IgD-negative memory B cell (primary cell): ENCODE measurements around the gene MLEC. TPM values are rescaled to one million over a fixed set of nuclear protein-coding genes. Genes with fewer than 3 reads are reported as not detected.
A peak's percentile ranks its signal among the peaks of the same experiment; 100 is the strongest.

Source experiments
- H3K27ac Mint-ChIP-seq, 3 donors: one replicate each; pipeline ENCODE4 v1.8.0; 2020 to 2022; ENCODE audit warnings: mild to moderate bottlenecking in 3 of 3, mixed read lengths in 3 of 3, moderate library complexity in 1 of 3
- H3K27me3 Mint-ChIP-seq: one replicate; pipeline ENCODE4 v1.8.0; 2021; ENCODE audit warnings: mixed read lengths
- H3K36me3 Mint-ChIP-seq: one replicate; pipeline ENCODE4 v1.8.0; 2020; ENCODE audit warnings: mild to moderate bottlenecking, mixed read lengths
- H3K4me1 Mint-ChIP-seq, 3 donors: one replicate each; pipeline ENCODE4 v1.8.0; 2020 to 2022; ENCODE audit warnings: mixed read lengths in 3 of 3, mild to moderate bottlenecking in 1 of 3
- H3K4me3 Mint-ChIP-seq, 4 donors: one replicate each; pipeline ENCODE4 v1.8.0; 2020 to 2022; ENCODE audit warnings: mild to moderate bottlenecking in 4 of 4, mixed read lengths in 4 of 4, moderate library complexity in 3 of 4
- H3K9me3 Mint-ChIP-seq, 3 donors: one replicate each; pipeline ENCODE4 v1.8.0; 2020 to 2021; ENCODE audit warnings: mixed read lengths in 3 of 3, mild to moderate bottlenecking in 1 of 3
- polyA plus RNA-seq: library from polyadenylated mRNA; unstranded; fragments of 300-500 nt; fragmentation: Illumina TruSeq; gene quantifications from one replicate; pipeline ENCODE4 v1.2.3, GENCODE V29; 2021

MLEC gene
- polyA plus RNA-seq, 1 donor from 2014 or later: 64.3 TPM

- no peaks in the 10 kb centered on the region for H3K9me3 Mint-ChIP-seq
- H3K27ac Mint-ChIP-seq: peak overlapping the region in 1 of 3 donors; percentile 7
- peaks cover 14% of the 10 kb centered on the region for H3K27me3 Mint-ChIP-seq
- peaks cover 26 to 33% (median 30%) of the 10 kb centered on the region in 3 donors for H3K4me1 Mint-ChIP-seq
- H3K36me3 Mint-ChIP-seq: peaks cover 2% of the 10 kb centered on the region
- H3K4me3 Mint-ChIP-seq: peak overlapping the region in 3 of 4 donors; percentile 19 to 92 (median 25)
These were observed 12.8 kb upstream of the MLEC start for GRCh38 chr12:120674097-120674636.

GRCh38 chr12:120677765-120678473 lies 9.0 kb upstream of the MLEC start:
- Mint-ChIP-seq H3K27me3 (peaks cover 4% of the 10 kb centered on the region), H3K36me3 (no peaks in the 10 kb centered on the region), H3K4me3 (peak overlapping the region in 2 of 4 donors; percentile 10 to 80), H3K27ac (peak overlapping the region in 1 of 3 donors; percentile 8), H3K4me1 (peaks cover 19 to 25% (median 20%) of the 10 kb centered on the region in 3 donors), H3K9me3 (no peaks in the 10 kb centered on the region)

GRCh38 chr12:120678572-120678971 lies 8.4 kb upstream of the MLEC start:
- Mint-ChIP-seq H3K27ac (peak overlapping the region in 1 of 3 donors; percentile 8), H3K27me3 (peaks cover 4% of the 10 kb centered on the region), H3K4me1 (peaks cover 16 to 24% (median 20%) of the 10 kb centered on the region in 3 donors), H3K4me3 (peak overlapping the region in 2 of 4 donors; percentile 10 to 80), H3K36me3 (no peaks in the 10 kb centered on the region), H3K9me3 (no peaks in the 10 kb centered on the region)

- H3K4me3 Mint-ChIP-seq: peak overlapping the region in 1 of 4 donors; percentile 83
- peaks cover 0 to 4% (median 0%) of the 10 kb centered on the region in 3 donors for H3K9me3 Mint-ChIP-seq
- no peaks in the 10 kb centered on the region for H3K36me3 Mint-ChIP-seq
- H3K27me3 Mint-ChIP-seq: no peaks in the 10 kb centered on the region
- H3K4me1 Mint-ChIP-seq: peaks cover 18 to 25% (median 25%) of the 10 kb centered on the region in 3 donors
- no peak overlapping the region for H3K27ac Mint-ChIP-seq
These were observed 6.7 kb upstream of the MLEC start for GRCh38 chr12:120680165-120680738.

- Mint-ChIP-seq H3K4me1 (peaks cover 30 to 31% (median 31%) of the 10 kb centered on the region in 3 donors), H3K27me3 (no peaks in the 10 kb centered on the region), H3K27ac (peak overlapping the region; percentile 43 to 97 (median 88)), H3K9me3 (peaks cover 0 to 4% (median 0%) of the 10 kb centered on the region in 3 donors), H3K36me3 (no peaks in the 10 kb centered on the region), H3K4me3 (peak overlapping the region in 3 of 4 donors; percentile 24 to 93 (median 70))
These were observed 2.4 kb upstream of the MLEC start for GRCh38 chr12:120684523-120684932.

GRCh38 chr12:120685522-120685921 lies 1.4 kb upstream of the MLEC start:
- Mint-ChIP-seq H3K27ac (peak overlapping the region; percentile 88 to 97 (median 96)), H3K4me1 (peaks cover 27 to 32% (median 27%) of the 10 kb centered on the region in 3 donors), H3K4me3 (peak overlapping the region; percentile 54 to 97 (median 82)), H3K9me3 (peaks cover 0 to 4% (median 0%) of the 10 kb centered on the region in 3 donors), H3K27me3 (no peaks in the 10 kb centered on the region), H3K36me3 (no peaks in the 10 kb centered on the region)

GRCh38 chr12:120686151-120686689 lies 729 bp upstream of the MLEC start:
- H3K4me1 Mint-ChIP-seq: peaks cover 27 to 34% (median 29%) of the 10 kb centered on the region in 3 donors
- H3K36me3 Mint-ChIP-seq: no peaks in the 10 kb centered on the region
- H3K27ac Mint-ChIP-seq: peak overlapping the region; percentile 88 to 97 (median 96)
- no peaks in the 10 kb centered on the region for H3K27me3 Mint-ChIP-seq
- peak overlapping the region; percentile 89 to 97 (median 95) for H3K4me3 Mint-ChIP-seq
- H3K9me3 Mint-ChIP-seq: peaks cover 0 to 4% (median 0%) of the 10 kb centered on the region in 3 donors

GRCh38 chr12:120687578-120688289 lies 785 bp downstream of the MLEC start:
- Mint-ChIP-seq H3K27ac (peak overlapping the region in 2 of 3 donors; percentile 89 to 94), H3K9me3 (peaks cover 0 to 4% (median 0%) of the 10 kb centered on the region in 3 donors), H3K27me3 (no peaks in the 10 kb centered on the region), H3K4me3 (peak overlapping the region; percentile 84 to 95 (median 92)), H3K36me3 (peaks cover 3% of the 10 kb centered on the region), H3K4me1 (peaks cover 27 to 37% (median 29%) of the 10 kb centered on the region in 3 donors)

GRCh38 chr12:120688527-120689071 lies 1.6 kb downstream of the MLEC start:
- H3K36me3 Mint-ChIP-seq: peaks cover 6% of the 10 kb centered on the region
- H3K4me3 Mint-ChIP-seq: peak overlapping the region; percentile 84 to 95 (median 92)
- H3K9me3 Mint-ChIP-seq: peaks cover 0 to 4% (median 0%) of the 10 kb centered on the region in 3 donors
- H3K27me3 Mint-ChIP-seq: no peaks in the 10 kb centered on the region
- peaks cover 27 to 37% (median 29%) of the 10 kb centered on the region in 3 donors for H3K4me1 Mint-ChIP-seq
- peak overlapping the region in 1 of 3 donors; percentile 94 for H3K27ac Mint-ChIP-seq

GRCh38 chr12:120689397-120690082 lies 2.6 kb downstream of the MLEC start:
- H3K4me3 Mint-ChIP-seq: peak overlapping the region; percentile 27 to 91 (median 52)
- no peak overlapping the region for H3K27ac Mint-ChIP-seq
- H3K9me3 Mint-ChIP-seq: peaks cover 0 to 4% (median 0%) of the 10 kb centered on the region in 3 donors
- peaks cover 23 to 33% (median 27%) of the 10 kb centered on the region in 3 donors for H3K4me1 Mint-ChIP-seq
- no peaks in the 10 kb centered on the region for H3K27me3 Mint-ChIP-seq
- H3K36me3 Mint-ChIP-seq: peaks cover 7% of the 10 kb centered on the region

- no peaks in the 10 kb centered on the region for H3K27me3 Mint-ChIP-seq
These were observed 3.1 kb downstream of the MLEC start for GRCh38 chr12:120690083-120690450.

GRCh38 chr12:120690978-120691377 lies 4.0 kb downstream of the MLEC start:
- H3K27ac Mint-ChIP-seq: no peak overlapping the region
- H3K27me3 Mint-ChIP-seq: no peaks in the 10 kb centered on the region
- peaks cover 16 to 24% (median 21%) of the 10 kb centered on the region in 3 donors for H3K4me1 Mint-ChIP-seq
- no peak overlapping the region for H3K4me3 Mint-ChIP-seq
- no peaks in the 10 kb centered on the region for H3K9me3 Mint-ChIP-seq
- H3K36me3 Mint-ChIP-seq: peaks cover 9% of the 10 kb centered on the region

More at GRCh38 chr12:120690083-120690450, 3.1 kb downstream of the MLEC start:
- H3K36me3 Mint-ChIP-seq: peaks cover 9% of the 10 kb centered on the region
- peaks cover 0 to 2% (median 0%) of the 10 kb centered on the region in 3 donors for H3K9me3 Mint-ChIP-seq
- H3K4me3 Mint-ChIP-seq: no peak overlapping the region
- peaks cover 18 to 28% (median 24%) of the 10 kb centered on the region in 3 donors for H3K4me1 Mint-ChIP-seq
- no peak overlapping the region for H3K27ac Mint-ChIP-seq

GRCh38 chr12:120692524-120693033 lies 5.6 kb downstream of the MLEC start:
- Mint-ChIP-seq H3K4me1 (peaks cover 16 to 24% (median 21%) of the 10 kb centered on the region in 3 donors), H3K36me3 (peaks cover 15% of the 10 kb centered on the region), H3K27ac (no peak overlapping the region), H3K4me3 (peak overlapping the region in 1 of 4 donors; percentile 41), H3K27me3 (no peaks in the 10 kb centered on the region), H3K9me3 (no peaks in the 10 kb centered on the region)
